ENCODE results near the gene PHF19. TPM values are rescaled to one million over a fixed set of nuclear protein-coding genes. Genes with fewer than 3 reads are reported as not detected.

PHF19 gene
- total and polyA plus RNA-seq, 2 of the 8 experiments (the other 6 are each of a cell fraction or from before 2014, with no cell fraction given) = 28.2 to 31.8 TPM

GRCh38 chr9:120875195-120875565 lies 1.8 kb downstream of the PHF19 start:
- Histone ChIP-seq H2BK20ac (ENCODE audit: low read length) (peak overlapping the region; percentile 99), H2BK5ac (ENCODE audit: low read depth, low read length) (peak overlapping the region; percentile 82; the same call in 1 of the 2 replicates), H3K9ac (replicated peaks in 1 of 4; ENCODE audit: extremely low read depth in 1 of 4, low read depth in 3 of 4, low read length in 3 of 4) (no peak overlapping the region), H2AFZ (ENCODE audit: low read length) (no peak overlapping the region), H2BK12ac (ENCODE audit: low read depth, low read length) (peak overlapping the region; percentile 93), H3K27ac (ENCODE audit: low read depth, low read length) (no peak overlapping the region), H3K18ac (ENCODE audit: extremely low read depth, low read length) (peak overlapping the region; percentile 65), H2BK15ac (ENCODE audit: low read length) (peak overlapping the region; percentile 98; the same call in 1 of the 2 replicates), H2BK120ac (replicated peaks; ENCODE audit: low read depth, low read length) (peak overlapping the region; percentile 76), H3K4me1 (replicated peaks in 1 of 4; ENCODE audit: control insufficient read depth in 3 of 4, insufficient read depth in 4 of 4, low read length in 3 of 4) (peaks cover 23 to 48% (median 35%) of the 10 kb centered on the region in 4 experiments), H3K27me3 (replicated peaks in 1 of 4; ENCODE audit: control insufficient read depth in 3 of 4, extremely low read depth in 1 of 4, insufficient read depth in 3 of 4, low read length in 3 of 4) (peaks cover 0 to 4% (median 1%) of the 10 kb centered on the region in 4 experiments; a peak in 3 of 7 replicates), H3K36me3 (ENCODE audit: control insufficient read depth in 2 of 4, insufficient read depth in 4 of 4, low read length in 3 of 4) (peaks cover 0 to 3% (median 0%) of the 10 kb centered on the region in 4 experiments; a peak in 1 of 8 replicates), H3K79me2 (ENCODE audit: control insufficient read depth in 1 of 2, insufficient read depth in 2 of 2, low read length in 2 of 2) (no peaks in the 10 kb centered on the region), H2AK5ac (ENCODE audit: low read depth, low read length) (peak overlapping the region; percentile 41; the same call in 1 of the 2 replicates), H3K9me3 (ENCODE audit: insufficient read depth in 2 of 2, low read depth in 1 of 2, low read length in 1 of 2) (no peaks in the 10 kb centered on the region), H3K56ac (replicated peaks; ENCODE audit: insufficient read length, low read depth, low read length) (no peak overlapping the region), H3K23me2 (ENCODE audit: low read depth, low read length) (peaks cover 10% of the 10 kb centered on the region), H4K8ac (ENCODE audit: extremely low read depth, insufficient read depth, low read length) (no peak overlapping the region), H3K4me2 (ENCODE audit: insufficient read depth in 1 of 2, low read depth in 2 of 2, low read length in 2 of 2) (peak overlapping the region in 1 of 2 experiments; percentile 79; a peak in 1 of 4 replicates), H3K79me1 (ENCODE audit: low read depth, low read length) (no peaks in the 10 kb centered on the region), H3K4me3 (ENCODE audit: extremely low read depth in 1 of 4, insufficient read depth in 2 of 4, low read depth in 3 of 4, low read length in 4 of 4) (no peak overlapping the region; a peak in 1 of 8 replicates), H3K14ac (ENCODE audit: insufficient read length) (no peak overlapping the region), H3K4ac (replicated peaks; ENCODE audit: insufficient read length, low read depth, low read length) (no peak overlapping the region), H4K20me1 (replicated peaks in 1 of 2; ENCODE audit: control insufficient read depth in 1 of 2, insufficient read depth in 2 of 2, low read length in 2 of 2) (no peaks in the 10 kb centered on the region), H4K5ac (ENCODE audit: insufficient read length, low read depth, low read length) (no peak overlapping the region), H4K91ac (replicated peaks; ENCODE audit: insufficient read length, low read length) (peak overlapping the region; percentile 96), H3K23ac (ENCODE audit: insufficient read length) (no peak overlapping the region)
- no peak for FAIRE-seq
- 82% methylated on average over 4 of the region's 4 CpGs; no CpG with 5 or more reads in 1 of the 2 experiments for WGBS, 2 experiments (ENCODE audit: extremely low coverage in 1 of 2, insufficient coverage in 1 of 2, insufficient read length in 1 of 2, insufficient replicate concordance in 2 of 2, low coverage in 1 of 2, low lambda C conversion rate in 2 of 2, missing lambda C conversion rate in 1 of 2)
- no peak for DNase-seq (ENCODE audit: low read depth in 1 of 2, low spot score in 2 of 2)
- POLR2A ChIA-PET (ENCODE audit: partially characterized antibody) = interaction anchor here (1.0 to 1.1 kb wide), 2 partner anchors 10 to 15 kb away, joined by 3 to 4 read pairs; no protein-coding TSS in a partner anchor
- TF ChIP-seq TEAD4 (IDR thresholded peaks at IDR 0.05; ENCODE audit: low read depth, low read length) (no peak), RAD21 (IDR thresholded peaks at IDR 0.05 in 1 of 2, conservative IDR thresholded peaks at IDR 0.05 in 1 of 2; ENCODE audit: low read depth in 2 of 2, low read length in 2 of 2) (no peak), SIN3A (conservative IDR thresholded peaks at IDR 0.05 in 1 of 2, IDR thresholded peaks at IDR 0.05 in 1 of 2; ENCODE audit: low read depth in 1 of 2, low read length in 2 of 2) (no peak), KDM5A (IDR thresholded peaks at IDR 0.05; ENCODE audit: low read length) (no peak), RBBP5 (IDR thresholded peaks at IDR 0.05; ENCODE audit: borderline replicate concordance, low read depth, low read length) (no peak), RXRA (IDR thresholded peaks at IDR 0.05; ENCODE audit: insufficient read depth, low read depth, low read length) (no peak), POLR2A (IDR thresholded peaks at IDR 0.05; ENCODE audit: control extremely low read depth in 1 of 2, low read depth in 2 of 2, low read length in 2 of 2) (no peak), USF2 (IDR thresholded peaks at IDR 0.05; ENCODE audit: low read length) (no peak), CEBPB (IDR thresholded peaks at IDR 0.05; ENCODE audit: low read depth, low read length) (no peak), SP1 (IDR thresholded peaks at IDR 0.05; ENCODE audit: low read depth, low read length) (no peak), YY1 (IDR thresholded peaks at IDR 0.05; ENCODE audit: low read depth, low read length) (no peak), CHD1 (IDR thresholded peaks at IDR 0.05; ENCODE audit: low read depth, low read length) (no peak)
- CTCF ChIA-PET (ENCODE audit: partially characterized antibody) = interaction anchor here (1.0 to 1.5 kb wide), 3 partner anchors 10 to 46 kb away, joined by 3 read pairs; no protein-coding TSS in a partner anchor
